Measurements from ENCODE around the gene FCSK. TPM values are rescaled to one million over a fixed set of nuclear protein-coding genes. Genes with fewer than 3 reads are reported as not detected.

FCSK gene
- total RNA-seq, 1 donor from 2014 or later = 21.8 TPM

- no peak for TF ChIP-seq CTCF (conservative IDR thresholded peaks at IDR 0.05; ENCODE audit: low read depth, low read length)
- H3K4me3 ChIP-seq (ENCODE audit: low read depth, low read length) = peak overlapping the region; percentile 97
- DNase-seq (ENCODE audit: low read depth) = no peak
Observed at GRCh38 chr16:70453117-70453891, 1.1 kb upstream of the FCSK start.

GRCh38 chr16:70453892-70454221, 538 bp upstream of the FCSK start:
- TF ChIP-seq CTCF (conservative IDR thresholded peaks at IDR 0.05; ENCODE audit: low read depth, low read length) = no peak
- DNase-seq (ENCODE audit: low read depth) = no peak
- peak overlapping the region; percentile 97 for H3K4me3 ChIP-seq (ENCODE audit: low read depth, low read length)

GRCh38 chr16:70455910-70456309, 1.5 kb downstream of the FCSK start:
- no peak for DNase-seq (ENCODE audit: low read depth)
- no peak for TF ChIP-seq CTCF (conservative IDR thresholded peaks at IDR 0.05; ENCODE audit: low read depth, low read length)
- no peak overlapping the region for H3K4me3 ChIP-seq (ENCODE audit: low read depth, low read length)

GRCh38 chr16:70457446-70458166, 3.2 kb downstream of the FCSK start:
- no peak for DNase-seq (ENCODE audit: low read depth)
- TF ChIP-seq CTCF (conservative IDR thresholded peaks at IDR 0.05; ENCODE audit: low read depth, low read length) = no peak

GRCh38 chr16:70460737-70461261, 6.4 kb downstream of the FCSK start:
- H3K4me3 ChIP-seq (ENCODE audit: low read depth, low read length) = no peak overlapping the region
- TF ChIP-seq CTCF (conservative IDR thresholded peaks at IDR 0.05; ENCODE audit: low read depth, low read length) = no peak
- DNase-seq (ENCODE audit: low read depth) = no peak

More at GRCh38 chr16:70457446-70458166, 3.2 kb downstream of the FCSK start:
- H3K4me3 ChIP-seq (ENCODE audit: low read depth, low read length) = no peak overlapping the region

GRCh38 chr16:70463235-70463634, 8.8 kb downstream of the FCSK start:
- DNase-seq (ENCODE audit: low read depth) = no peak
- H3K4me3 ChIP-seq (ENCODE audit: low read depth, low read length) = no peak overlapping the region
- no peak for TF ChIP-seq CTCF (conservative IDR thresholded peaks at IDR 0.05; ENCODE audit: low read depth, low read length)

Data from epithelial cell of proximal tubule (primary cell).